NCI-H82 (cell line): ENCODE results near the gene TUBGCP2.

Experiments
- DNase-seq: peaks from one replicate; lab custom pipeline; 2025; lab: John Stamatoyannopoulos, UW

TUBGCP2 gene

DNA sequence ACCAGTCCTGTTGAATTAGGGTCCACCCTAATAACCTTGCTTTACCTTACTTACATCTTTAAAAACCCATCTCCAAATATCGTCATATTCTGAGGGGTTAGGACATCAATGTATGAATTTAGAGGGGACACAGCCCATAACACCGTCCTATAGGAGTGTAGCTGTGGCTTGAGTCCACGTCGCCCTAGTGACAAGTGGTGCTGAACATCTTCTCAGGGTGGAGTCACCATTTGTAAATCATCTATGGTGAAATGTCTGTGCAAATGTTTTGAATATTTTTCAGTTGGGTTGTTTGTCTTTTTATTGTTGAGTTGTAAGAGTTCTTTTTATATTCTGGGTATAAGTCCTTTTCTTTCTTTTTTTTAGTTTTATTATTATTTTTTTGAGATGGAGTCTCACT, 33.3 kb upstream of the TUBGCP2 start:
- no peak for DNase-seq

- DNase-seq: no peak
Observed at GRCh38 chr10:133339708-133340380, 31.2 kb upstream of the TUBGCP2 start.

DNA sequence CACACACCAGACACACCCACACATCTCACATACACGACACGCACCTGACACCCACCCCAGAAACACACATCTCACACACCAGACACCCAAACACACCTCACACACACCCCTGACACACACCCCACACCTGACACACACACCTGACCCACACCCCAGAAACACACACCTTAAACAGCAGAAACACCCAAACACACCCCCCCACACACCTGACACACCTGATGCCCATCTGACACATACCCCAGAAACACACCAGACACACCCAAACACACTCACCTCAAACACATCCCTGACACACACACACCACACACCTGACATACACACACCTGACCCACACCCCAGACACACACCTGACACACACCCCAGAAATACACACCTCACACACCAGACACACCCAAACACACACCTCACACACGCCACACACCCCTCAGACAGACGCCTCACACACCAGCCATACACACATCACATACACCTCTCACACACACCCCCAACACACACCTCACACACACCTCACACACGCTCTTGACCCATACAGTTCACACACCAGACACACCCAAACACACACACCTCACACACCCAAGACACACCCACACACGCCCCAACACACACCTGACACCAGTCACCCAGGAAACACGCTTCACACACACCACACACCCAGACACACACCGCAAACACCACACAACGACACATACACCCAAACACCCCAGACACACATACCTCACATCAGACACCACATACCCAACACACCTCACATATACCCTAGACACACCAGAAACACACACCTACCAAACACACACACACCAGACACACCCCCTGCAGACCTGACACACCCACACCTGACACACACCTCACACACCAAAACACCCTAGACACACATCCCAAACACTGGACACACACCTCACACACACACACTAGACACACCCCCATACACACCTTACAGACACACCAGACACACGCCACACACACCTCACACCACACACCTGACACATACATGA, 29.7 kb upstream of the TUBGCP2 start:
- no peak for DNase-seq

DNA sequence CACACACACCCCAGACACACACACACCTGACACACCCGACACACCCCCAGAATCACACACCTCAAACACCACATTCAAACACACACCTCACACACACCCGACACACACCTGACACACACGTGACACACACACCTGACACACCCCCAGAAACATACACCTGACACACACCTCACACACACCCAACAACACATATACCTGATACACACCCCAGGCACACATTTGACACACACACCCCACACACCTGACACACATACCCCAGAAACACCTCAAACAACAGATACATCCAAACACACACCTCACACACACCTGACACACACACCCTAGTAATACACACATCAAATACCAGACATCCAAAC, 28.7 kb upstream of the TUBGCP2 start:
- DNase-seq: no peak

DNA sequence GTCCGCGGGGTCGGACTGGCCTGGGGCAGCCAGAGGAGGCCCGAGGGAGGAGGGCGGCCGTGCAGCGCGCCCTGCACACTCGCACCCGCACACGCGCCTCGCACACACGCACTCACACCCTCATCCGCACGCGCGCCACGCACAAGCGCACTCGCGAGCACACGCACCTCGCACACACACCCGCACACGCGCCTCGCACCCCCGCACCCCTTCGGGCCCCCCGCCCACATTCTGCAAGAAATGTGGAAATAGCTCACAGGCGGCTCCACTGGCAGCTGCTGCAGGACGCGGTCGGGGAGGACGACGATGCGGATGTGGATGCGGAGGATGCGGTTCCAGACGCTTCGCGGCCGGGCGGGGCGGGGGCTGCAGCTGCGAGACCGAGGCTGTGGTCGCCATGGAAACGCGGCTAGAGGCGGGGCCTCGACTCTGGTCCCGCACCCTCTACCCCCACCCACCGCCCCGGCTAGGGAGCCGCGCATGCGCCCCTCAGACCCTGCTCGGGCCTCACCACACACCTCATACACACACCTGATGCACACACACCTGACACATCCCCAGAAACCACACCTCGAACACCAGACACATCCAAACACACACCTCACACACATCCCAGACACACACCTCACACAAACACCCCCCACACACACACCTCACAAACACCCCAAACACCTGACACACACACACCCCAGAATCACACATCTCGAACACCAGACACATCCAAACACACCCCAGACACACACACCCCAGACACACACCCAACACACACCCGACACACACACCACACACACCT, 28.1 kb upstream of the TUBGCP2 start, which contains the start of gene CALY:
Gene CALY, minus strand, starts transcription at position 320 of the 793 bp plus-strand sequence. CDS start 7,907 bp downstream, outside the sequence.
- DNase-seq: peak; percentile 46

- DNase-seq: no peak
Observed at GRCh38 chr10:133336118-133336576, 27.5 kb upstream of the TUBGCP2 start.

GRCh38 chr10:133335246-133336117, 26.8 kb upstream of the TUBGCP2 start:
- peak; percentile 48 for DNase-seq

- DNase-seq: no peak
Observed at GRCh38 chr10:133334503-133335245, 26.0 kb upstream of the TUBGCP2 start.

- DNase-seq: no peak
Observed at GRCh38 chr10:133332936-133333699, 24.4 kb upstream of the TUBGCP2 start.

DNA sequence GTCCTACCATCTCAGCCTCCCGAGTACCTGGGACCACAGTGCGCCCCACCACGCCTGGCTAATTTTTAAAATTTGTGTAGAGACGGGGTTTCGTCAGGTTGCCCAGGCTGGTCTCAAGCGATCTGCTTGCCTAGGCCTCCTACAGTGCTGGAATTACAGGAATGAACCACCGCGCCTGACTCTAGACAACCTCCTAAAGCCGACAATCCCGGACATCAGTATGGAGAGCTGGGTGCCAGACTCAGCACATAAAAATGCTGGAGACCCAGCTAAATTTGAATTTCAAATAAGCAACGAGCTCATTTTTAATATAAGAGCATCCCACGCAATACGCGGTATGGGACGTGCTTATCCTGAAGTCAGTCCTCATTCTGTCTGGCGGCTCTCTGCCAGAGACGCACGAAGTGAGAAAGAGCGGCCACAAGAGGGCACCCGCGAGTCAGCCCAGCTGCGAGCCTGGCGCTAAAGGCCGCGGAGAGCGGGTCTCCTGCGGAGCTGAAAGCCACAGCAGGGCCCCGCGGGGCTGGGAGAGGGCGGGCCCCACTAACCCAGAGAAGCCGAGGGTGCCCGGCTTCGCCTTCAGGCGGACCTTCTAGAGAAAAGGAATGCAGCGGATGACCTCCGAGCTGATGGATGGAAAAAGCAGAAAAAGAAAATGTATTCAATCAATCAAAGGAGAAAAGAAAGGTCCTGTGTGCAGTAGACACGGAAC, 21.0 kb upstream of the TUBGCP2 start:
- peak; percentile 89 for DNase-seq

DNA sequence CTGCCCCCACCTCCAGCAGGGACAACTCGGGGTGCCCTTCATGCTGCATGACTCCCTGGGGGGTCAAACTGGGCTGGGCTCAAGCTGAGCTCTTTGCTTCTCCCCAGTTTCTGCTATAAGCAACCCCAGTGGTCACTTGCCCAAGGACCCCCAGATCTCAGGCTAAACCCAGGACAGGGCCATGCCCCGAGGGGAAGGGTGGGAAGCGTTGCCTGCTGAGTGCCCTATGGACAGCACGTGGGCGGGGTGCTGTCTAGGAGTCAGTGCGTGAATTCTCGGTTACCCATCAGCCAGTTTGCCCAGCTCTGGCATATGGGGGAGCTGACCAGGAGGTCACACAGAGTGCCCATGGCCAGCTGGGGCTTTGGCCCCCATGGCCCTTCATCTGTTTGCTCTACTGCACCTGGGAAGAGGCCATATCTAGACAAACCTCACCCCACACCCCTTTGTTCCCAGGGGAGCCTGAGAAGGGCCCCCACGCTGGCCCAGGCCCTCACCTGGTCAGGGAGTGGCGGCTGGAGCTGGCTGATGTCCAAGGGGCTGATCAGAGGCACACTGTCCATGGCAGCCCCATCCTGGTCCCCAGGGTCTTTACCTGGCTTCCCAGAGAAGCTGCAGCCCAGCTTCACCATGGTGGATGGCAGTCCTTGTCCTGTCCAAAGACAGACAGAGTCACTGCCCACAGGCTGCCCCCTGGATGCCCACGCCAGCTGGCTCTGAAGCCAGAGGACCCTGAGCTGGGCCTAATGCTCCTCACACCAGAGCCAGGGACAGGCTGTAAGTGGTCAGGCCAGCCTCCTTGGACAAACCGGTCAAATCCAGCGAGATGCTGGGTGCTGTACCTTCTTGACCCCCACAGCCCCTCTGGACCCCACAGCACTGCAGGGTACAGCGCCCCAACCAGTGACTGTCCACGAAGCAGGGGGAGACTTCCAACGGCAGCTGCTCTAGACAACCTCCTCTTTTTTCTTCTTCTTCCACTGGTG, 20.0 kb upstream of the TUBGCP2 start:
- no peak for DNase-seq

GRCh38 chr10:133327651-133328357, 19.1 kb upstream of the TUBGCP2 start:
- no peak for DNase-seq

GRCh38 chr10:133326745-133327650, 18.3 kb upstream of the TUBGCP2 start:
- no peak for DNase-seq

DNA sequence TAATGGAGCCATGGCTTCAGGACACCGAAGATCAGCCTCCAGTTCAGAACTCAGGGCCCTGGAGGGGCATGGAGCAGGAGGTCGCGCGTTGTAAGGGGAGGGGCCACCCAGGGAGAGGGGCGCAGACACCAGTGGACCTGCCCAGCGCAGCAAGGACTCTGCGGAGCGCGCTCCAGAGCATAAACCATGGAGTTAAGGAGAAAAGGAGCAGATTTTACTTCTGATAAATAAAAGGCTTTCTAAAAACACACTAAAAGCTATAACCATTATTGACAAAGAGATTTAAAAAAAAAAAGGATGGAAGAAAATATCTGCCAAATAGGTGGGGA, 17.5 kb upstream of the TUBGCP2 start:
- DNase-seq: no peak

DNA sequence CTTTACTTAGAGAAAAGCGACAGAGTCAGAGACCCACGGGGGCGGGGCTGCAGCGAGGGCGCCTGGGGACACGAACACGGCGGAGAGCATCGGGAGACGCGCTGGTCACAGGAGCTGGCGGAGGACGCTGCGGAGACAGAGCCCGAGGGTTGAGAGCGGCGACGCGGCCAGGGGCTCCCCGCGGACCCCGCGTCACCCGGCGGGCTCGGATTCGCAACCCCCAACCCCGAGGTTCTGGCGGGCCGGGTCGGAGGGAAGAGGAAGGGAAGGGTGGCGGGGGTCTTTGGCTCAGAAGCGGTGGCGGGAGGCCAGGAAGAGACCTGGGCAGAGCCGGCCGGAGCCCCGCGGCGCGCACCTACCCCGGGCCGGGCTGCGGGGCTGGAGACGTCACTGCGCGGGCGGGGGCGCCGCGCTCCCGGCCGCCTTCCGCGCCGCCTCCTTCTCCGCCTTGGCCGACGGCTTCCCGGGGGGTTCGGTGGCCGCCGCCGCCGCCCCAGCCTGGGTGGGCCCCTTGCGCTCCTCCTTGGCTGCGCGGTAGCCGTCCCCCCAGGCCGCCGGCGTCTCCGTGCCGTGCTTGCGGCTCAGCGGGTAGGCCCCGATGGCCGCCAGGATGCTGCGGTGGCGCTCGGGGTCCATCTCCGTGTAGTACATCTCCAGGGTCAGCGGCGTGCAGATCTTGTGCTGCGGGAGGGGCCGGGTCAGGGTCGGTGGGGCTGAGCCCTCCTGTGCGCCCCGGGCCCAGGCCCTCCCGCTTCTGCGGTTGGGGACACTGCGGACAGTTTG, 17.0 kb upstream of the TUBGCP2 start:
- DNase-seq: no peak
